A673 (cell line): ENCODE measurements around the gene TFDP2. TPM values are rescaled to one million over a fixed set of nuclear protein-coding genes. Genes with fewer than 3 reads are reported as not detected.

Experiments
- BruUV-seq: library from RNA; stranded (reverse); fragments of 400-500 nt; replicated peaks from 2 replicates; lab custom pipeline; 2021; lab: Mats Ljungman, UMichigan
- CTCF ChIA-PET: fragments of 300-600 bp; sonication (Branson Sonifier 250); formaldehyde crosslinking; loops from one replicate; lab custom pipeline; 2022; ENCODE audit warnings: antibody characterized with exemption; lab: Charles Lee
- POLR2A ChIA-PET: fragments of 300-600 bp; sonication (Branson Sonifier 250); formaldehyde crosslinking; loops from one replicate; lab custom pipeline; 2022; ENCODE audit warnings: antibody characterized with exemption; ENCODE audit not compliant: low non-redundant PET; lab: Charles Lee
- DNase-seq: peaks from one replicate; pipeline ENCODE4 v3.0.0-alpha.2; 2015; ENCODE audit warnings: low spot score
- H3K27ac ChIP-seq: fragments of 200-600 bp; sonication (generic); 2 replicates; pipeline ENCODE4 v1.5.1; 2016; ENCODE audit warnings: mixed run types, low read depth, mild to moderate bottlenecking, mixed read lengths, antibody characterized with exemption, low read length; ENCODE audit not compliant: poor library complexity, severe bottlenecking
- H3K27me3 ChIP-seq: fragments of 200-600 bp; sonication (generic); replicated peaks from 2 replicates; pipeline ENCODE4 v1.6.1; 2017; ENCODE audit warnings: mixed run types, low read depth, mild to moderate bottlenecking, mixed read lengths, antibody characterized with exemption, low read length; ENCODE audit not compliant: insufficient read depth, poor library complexity
- H3K36me3 ChIP-seq: fragments of 200-600 bp; sonication (generic); 2 replicates; pipeline ENCODE4 v1.6.1; 2016; ENCODE audit warnings: mixed run types, mild to moderate bottlenecking, mixed read lengths, antibody characterized with exemption, low read length; ENCODE audit not compliant: insufficient read depth, poor library complexity, severe bottlenecking
- H3K4me1 ChIP-seq: fragments of 200-600 bp; sonication (generic); 2 replicates; pipeline ENCODE4 v1.6.1; 2017; ENCODE audit warnings: mixed run types, mild to moderate bottlenecking, mixed read lengths, antibody characterized with exemption, low read length; ENCODE audit not compliant: insufficient read depth, poor library complexity, severe bottlenecking
- H3K4me3 ChIP-seq: fragments of 200-600 bp; sonication (generic); 2 replicates; pipeline ENCODE4 v1.5.1; 2016; ENCODE audit warnings: low read depth, mixed run types, mild to moderate bottlenecking, mixed read lengths, low read length; ENCODE audit not compliant: poor library complexity, severe bottlenecking
- H3K9me3 ChIP-seq: fragments of 200-600 bp; sonication (generic); 2 replicates; pipeline ENCODE4 v1.6.1; 2016; ENCODE audit warnings: mixed run types, low read depth, mild to moderate bottlenecking, mixed read lengths, antibody characterized with exemption, low read length; ENCODE audit not compliant: poor library complexity, severe bottlenecking
- EZH2 ChIP-seq: fragments of 200-600 bp; sonication (generic); IDR thresholded peaks from 2 replicates; pipeline ENCODE4 v1.6.1; 2017; ENCODE audit warnings: borderline replicate concordance, low read depth, mild to moderate bottlenecking, mixed read lengths, antibody characterized with exemption, low read length; ENCODE audit not compliant: poor library complexity, severe bottlenecking
- intact Hi-C: fragments of 100-400 bp; cut with micrococcal nuclease; formaldehyde crosslinking; loops from one replicate; pipeline ENCODE4 v1.10.0; 2022; ENCODE audit not compliant: unreplicated experiment
- total RNA-seq: library from RNA; stranded (reverse); gene quantifications from 2 replicates; pipeline ENCODE4 v1.2.3, GENCODE V29; 2021
- TF ChIP-seq, protein P1 (sequence below): fragments of 300-800, 200-600 bp; sonication (generic); conservative IDR thresholded peaks from 2 replicates; pipeline ENCODE4 v1.5.1; 2017; ENCODE audit warnings: low read depth, mild to moderate bottlenecking, antibody characterized with exemption, low read length, moderate library complexity, mixed read lengths

TFDP2 gene
- total RNA-seq, 1 experiment from 2014 or later = 41.6 TPM

DNA sequence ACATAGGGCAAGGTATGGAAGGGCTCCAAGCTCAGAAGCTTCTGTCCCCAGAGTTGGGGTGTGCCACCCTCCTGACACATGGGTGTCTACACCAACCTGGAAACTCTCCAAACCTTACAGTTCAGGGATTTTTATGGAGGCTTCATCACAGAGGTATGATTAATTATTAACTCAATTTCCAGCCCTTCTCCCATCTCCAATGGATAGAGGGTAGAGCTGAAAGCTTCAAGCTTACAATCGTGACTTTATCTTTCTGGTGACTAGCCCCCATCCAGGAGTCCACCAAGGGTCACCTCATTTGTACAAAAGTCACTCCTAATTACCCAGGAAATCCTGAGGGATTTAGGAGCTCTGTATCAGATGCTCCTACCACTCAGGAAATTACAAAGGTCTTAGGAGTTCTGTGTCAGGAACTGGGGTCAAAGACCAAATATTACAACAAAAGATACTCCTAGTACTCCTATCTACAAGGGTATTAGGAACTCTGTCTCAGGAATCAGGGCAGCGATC is 62.7 kb downstream of the TFDP2 start:
- CTCF ChIA-PET = no interaction called here
- Histone ChIP-seq H3K27me3 (no peaks in the 10 kb centered on the region), H3K4me1 (no peaks in the 10 kb centered on the region), H3K4me3 (no peak overlapping the region), H3K36me3 (no peaks in the 10 kb centered on the region), H3K27ac (no peak overlapping the region), H3K9me3 (no peaks in the 10 kb centered on the region)
- DNase-seq = no peak
- no TSS peak for BruUV-seq
- intact Hi-C loops = no loop called here
- TF ChIP-seq EZH2 = no peak
- TF ChIP-seq, protein P1, sequence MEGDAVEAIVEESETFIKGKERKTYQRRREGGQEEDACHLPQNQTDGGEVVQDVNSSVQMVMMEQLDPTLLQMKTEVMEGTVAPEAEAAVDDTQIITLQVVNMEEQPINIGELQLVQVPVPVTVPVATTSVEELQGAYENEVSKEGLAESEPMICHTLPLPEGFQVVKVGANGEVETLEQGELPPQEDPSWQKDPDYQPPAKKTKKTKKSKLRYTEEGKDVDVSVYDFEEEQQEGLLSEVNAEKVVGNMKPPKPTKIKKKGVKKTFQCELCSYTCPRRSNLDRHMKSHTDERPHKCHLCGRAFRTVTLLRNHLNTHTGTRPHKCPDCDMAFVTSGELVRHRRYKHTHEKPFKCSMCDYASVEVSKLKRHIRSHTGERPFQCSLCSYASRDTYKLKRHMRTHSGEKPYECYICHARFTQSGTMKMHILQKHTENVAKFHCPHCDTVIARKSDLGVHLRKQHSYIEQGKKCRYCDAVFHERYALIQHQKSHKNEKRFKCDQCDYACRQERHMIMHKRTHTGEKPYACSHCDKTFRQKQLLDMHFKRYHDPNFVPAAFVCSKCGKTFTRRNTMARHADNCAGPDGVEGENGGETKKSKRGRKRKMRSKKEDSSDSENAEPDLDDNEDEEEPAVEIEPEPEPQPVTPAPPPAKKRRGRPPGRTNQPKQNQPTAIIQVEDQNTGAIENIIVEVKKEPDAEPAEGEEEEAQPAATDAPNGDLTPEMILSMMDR = no peak
- POLR2A ChIA-PET = interaction anchor here (0.7 kb wide), 1 partner anchor 9 kb away, joined by 6 read pairs; no protein-coding TSS in a partner anchor

GRCh38 chr3:142081178-142081577 is 68.2 kb downstream of the TFDP2 start:
- intact Hi-C loops = no loop called here
- no peak overlapping the region for H3K4me3 ChIP-seq
- no TSS peak for BruUV-seq
- POLR2A ChIA-PET = no interaction called here
- H3K27ac ChIP-seq = no peak overlapping the region
- no peaks in the 10 kb centered on the region for H3K9me3 ChIP-seq
- no peaks in the 10 kb centered on the region for H3K4me1 ChIP-seq
- H3K36me3 ChIP-seq = no peaks in the 10 kb centered on the region
- DNase-seq = no peak
- no peak for TF ChIP-seq EZH2
- TF ChIP-seq, protein P1 = no peak
- CTCF ChIA-PET = no interaction called here
- H3K27me3 ChIP-seq = no peaks in the 10 kb centered on the region

GRCh38 chr3:142077859-142078500 is 71.4 kb downstream of the TFDP2 start:
- Histone ChIP-seq H3K27ac (no peak overlapping the region), H3K4me3 (no peak overlapping the region), H3K9me3 (no peaks in the 10 kb centered on the region), H3K27me3 (no peaks in the 10 kb centered on the region), H3K36me3 (no peaks in the 10 kb centered on the region), H3K4me1 (no peaks in the 10 kb centered on the region)
- no peak for DNase-seq
- TF ChIP-seq, protein P1 = no peak
- TF ChIP-seq EZH2 = no peak
- ChIA-PET CTCF (no interaction called here), POLR2A (no interaction called here)
- no TSS peak for BruUV-seq
- intact Hi-C loops = no loop called here
